SK-N-MC (cell line): ENCODE results near the gene TULP3.

ENCODE experiments used
- EZH2 ChIP-seq: fragments of 200-600 bp; sonication (generic); IDR thresholded peaks from one replicate; pipeline ENCODE4 v1.6.1; 2017; ENCODE audit warnings: antibody characterized with exemption
- FOXP2 ChIP-seq: optimal IDR thresholded peaks from 2 replicates; pipeline ENCODE3; 2011; ENCODE audit warnings: mild to moderate bottlenecking, moderate library complexity; ENCODE audit not compliant: insufficient read depth; ENCODE audit errors: extremely low read length, control extremely low read depth
- POLR2AphosphoS5 ChIP-seq: IDR thresholded peaks from 2 replicates; pipeline ENCODE4 v1.6.1; 2012; ENCODE audit warnings: mild to moderate bottlenecking, low read depth, low read length, borderline replicate concordance

DNA sequence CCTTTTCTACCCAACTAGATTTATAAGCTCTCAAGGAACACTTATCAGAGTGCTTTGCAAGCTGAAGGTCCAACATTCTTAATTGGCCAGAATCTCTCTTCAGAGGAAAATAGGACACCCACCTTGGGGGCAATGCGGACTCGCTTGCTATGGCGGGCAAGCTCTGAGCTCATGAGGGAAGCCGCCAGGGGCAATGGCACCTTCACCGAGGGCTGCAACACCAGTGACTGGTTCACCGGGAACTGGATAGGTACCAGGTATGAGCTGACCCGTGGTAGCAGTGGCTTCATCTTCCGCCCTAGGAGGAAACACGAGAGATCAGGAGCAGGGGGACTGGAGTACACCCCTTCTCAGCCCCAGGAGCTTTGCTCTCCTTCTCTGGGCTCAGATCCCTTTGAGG lies 26.5 kb upstream of the TULP3 start:
- TF ChIP-seq POLR2AphosphoS5: no peak
- TF ChIP-seq EZH2: no peak
- TF ChIP-seq FOXP2: no peak
